Measurements from ENCODE around the gene CAMLG.

CAMLG gene

GRCh38 chr5:134784241-134784920, 46.0 kb downstream of the CAMLG start:
- no peak for DNase-seq

- DNase-seq = no peak
These were observed 46.7 kb downstream of the CAMLG start for GRCh38 chr5:134784946-134785620.

- DNase-seq = no peak
These were observed 49.3 kb downstream of the CAMLG start for GRCh38 chr5:134787692-134788091.

GRCh38 chr5:134791580-134791979, 53.2 kb downstream of the CAMLG start:
- DNase-seq = no peak

GRCh38 chr5:134792286-134792685, 53.9 kb downstream of the CAMLG start:
- DNase-seq = no peak

- no peak for DNase-seq
These were observed 54.8 kb downstream of the CAMLG start for GRCh38 chr5:134793111-134793510.

- DNase-seq = no peak
These were observed 55.7 kb downstream of the CAMLG start for GRCh38 chr5:134794082-134794481.

- DNase-seq = no peak
These were observed 56.5 kb downstream of the CAMLG start for GRCh38 chr5:134794819-134795218.

GRCh38 chr5:134798468-134798867, 60.1 kb downstream of the CAMLG start:
- DNase-seq = no peak
